Liver (tissue), 9 donors: Measurements from ENCODE around the gene ATP11C. TPM values are rescaled to one million over a fixed set of nuclear protein-coding genes. Genes with fewer than 3 reads are reported as not detected.
A peak's percentile ranks its signal among the peaks of the same experiment; 100 is the strongest.

Experiments used
- DNase-seq: peaks from one replicate; pipeline ENCODE4 v3.0.0-alpha.2; 2017; ENCODE audit warnings: low spot score
- H3K27ac ChIP-seq, 2 donors: one replicate each; pipeline ENCODE4 v1.7.0; 2013; ENCODE audit warnings: inconsistent platforms in 2 of 2, low read length in 2 of 2, control low read depth in 1 of 2, low read depth in 1 of 2, mild to moderate bottlenecking in 1 of 2
- H3K27me3 ChIP-seq, 4 donors: one replicate each; pipeline versions ENCODE4 v1.6.1 to v1.7.0; 2013; ENCODE audit warnings: low read length in 3 of 4, inconsistent platforms in 1 of 4, mild to moderate bottlenecking in 1 of 4, moderate library complexity in 1 of 4; ENCODE audit not compliant: control insufficient read depth in 4 of 4, insufficient read depth in 4 of 4
- H3K36me3 ChIP-seq, 4 donors: one replicate each; pipeline versions ENCODE4 v1.6.1 to v1.7.0; 2013; ENCODE audit warnings: low read length in 3 of 4, mild to moderate bottlenecking in 3 of 4, low read depth in 1 of 4, moderate library complexity in 1 of 4; ENCODE audit not compliant: control insufficient read depth in 4 of 4, insufficient read depth in 3 of 4
- H3K4me1 ChIP-seq, 4 donors: one replicate each; pipeline versions ENCODE4 v1.6.1 to v1.7.0; 2013; ENCODE audit warnings: low read length in 3 of 4, mild to moderate bottlenecking in 3 of 4, moderate library complexity in 1 of 4; ENCODE audit not compliant: control insufficient read depth in 4 of 4, insufficient read depth in 4 of 4
- H3K4me3 ChIP-seq, 3 donors: one replicate each; pipeline versions ENCODE4 v1.6.1 to v1.7.0; 2013; ENCODE audit warnings: low read length in 3 of 3, control low read depth in 1 of 3, low read depth in 1 of 3, mild to moderate bottlenecking in 1 of 3
- H3K9ac ChIP-seq, 2 donors: one replicate each; pipeline ENCODE4 v1.7.0; 2013; ENCODE audit warnings: low read length in 2 of 2, mild to moderate bottlenecking in 2 of 2, moderate library complexity in 2 of 2, control low read depth in 1 of 2, low read depth in 1 of 2
- H3K9me3 ChIP-seq, 4 donors: one replicate each; pipeline versions ENCODE4 v1.6.1 to v1.7.0; 2013; ENCODE audit warnings: low read length in 3 of 4; ENCODE audit not compliant: control insufficient read depth in 4 of 4
- EGR1 ChIP-seq, 2 donors: IDR thresholded peaks; 2 replicates each; pipeline ENCODE4 v1.6.1; 2016 to 2018; ENCODE audit warnings: antibody characterized with exemption in 2 of 2, low read depth in 2 of 2
- FOXA2 ChIP-seq: IDR thresholded peaks from 2 replicates; pipeline ENCODE4 v1.6.1; 2016; ENCODE audit warnings: antibody characterized with exemption
- GABPA ChIP-seq, 2 donors: IDR thresholded peaks in 1 of 2; conservative IDR thresholded peaks in 1 of 2; 2 replicates each; pipeline ENCODE4 v1.6.1; 2016; ENCODE audit warnings: antibody characterized with exemption in 2 of 2, mild to moderate bottlenecking in 1 of 2, moderate library complexity in 1 of 2
- HNF4A ChIP-seq, 2 donors: conservative IDR thresholded peaks; 2 replicates each; pipeline ENCODE4 v1.6.1; 2016; ENCODE audit warnings: antibody characterized with exemption in 2 of 2, mild to moderate bottlenecking in 2 of 2
- HNF4G ChIP-seq: IDR thresholded peaks from 2 replicates; pipeline ENCODE4 v1.6.1; 2016; ENCODE audit warnings: antibody characterized with exemption
- JUND ChIP-seq, 2 donors: IDR thresholded peaks; 2 replicates each; pipeline ENCODE4 v1.6.1; 2016; ENCODE audit warnings: antibody characterized with exemption in 2 of 2
- NR2F2 ChIP-seq: IDR thresholded peaks from 2 replicates; pipeline ENCODE4 v1.6.1; 2016; ENCODE audit warnings: antibody characterized with exemption
- REST ChIP-seq: IDR thresholded peaks from 2 replicates; pipeline ENCODE4 v1.6.1; 2016; ENCODE audit warnings: antibody characterized with exemption, mild to moderate bottlenecking
- TAF1 ChIP-seq: conservative IDR thresholded peaks from 2 replicates; pipeline ENCODE4 v1.6.1; 2016; ENCODE audit warnings: antibody characterized with exemption, mild to moderate bottlenecking
- YY1 ChIP-seq: IDR thresholded peaks from 2 replicates; pipeline ENCODE4 v1.6.1; 2016; ENCODE audit warnings: antibody characterized with exemption, mild to moderate bottlenecking
- WGBS: extraction: QIAGEN DNeasy Blood & Tissue Kit; methylation state at CpG from one replicate; pipeline ENCODE4 v1.1.7; 2013; 5-methylcytosine and 5-hydroxymethylcytosine counted together
- polyA plus RNA-seq, 2 donors: library from polyadenylated mRNA; stranded (reverse) in 1 of 2; unstranded in 1 of 2; fragments of 200-250 nt in 1 of 2; fragments of >200 nt in 1 of 2; fragmentation: Nextera tagmentation in 1 of 2; extraction: Ambion mirVana in 1 of 2; gene quantifications; one replicate each; pipeline versions ENCODE4 v1.2.1 to v1.2.3, GENCODE V29; 2013 to 2015
- total RNA-seq, 2 donors: library from RNA; depleted of rRNA; stranded (reverse); fragments of >200 nt; gene quantifications; one replicate each; pipeline ENCODE4 v1.2.3, GENCODE V29; 2014
- donor health status: healthy.
- donor health status: healthy.
- donor health status: healthy.
- donor health status: healthy.
- donor health status: healthy.

Gene ATP11C
- total and polyA plus RNA-seq, 4 donors: 11.8 to 52.1 (median 18.9) TPM

- Histone ChIP-seq H3K4me1 (peaks cover 2 to 31% (median 15%) of the 10 kb centered on the region in 4 donors), H3K27ac (no peak overlapping the region), H3K4me3 (no peak overlapping the region), H3K27me3 (no peaks in the 10 kb centered on the region), H3K9ac (no peak overlapping the region), H3K36me3 (no peaks in the 10 kb centered on the region), H3K9me3 (no peaks in the 10 kb centered on the region)
- no peak for DNase-seq
- 40% methylated on average over 6 of the region's 6 CpGs for WGBS
- TF ChIP-seq JUND (IDR thresholded peaks at IDR 0.05): peak in 1 of 2 donors; percentile 7
- TF ChIP-seq EGR1 (IDR thresholded peaks at IDR 0.05; ENCODE audit: low read depth in 2 of 2): no peak
- no peak for TF ChIP-seq GABPA (IDR thresholded peaks at IDR 0.05 in 1 of 2, conservative IDR thresholded peaks at IDR 0.05 in 1 of 2)
- peak in 1 of 2 donors; percentile 3 for TF ChIP-seq HNF4A (conservative IDR thresholded peaks at IDR 0.05)
Observed at GRCh38 chrX:139823806-139824205, 109.0 kb downstream of the ATP11C start.

- Histone ChIP-seq H3K4me3 (no peak overlapping the region), H3K27me3 (no peaks in the 10 kb centered on the region), H3K9me3 (no peaks in the 10 kb centered on the region), H3K27ac (no peak overlapping the region), H3K4me1 (peaks cover 0 to 2% (median 0%) of the 10 kb centered on the region in 4 donors), H3K36me3 (peaks cover 0 to 3% (median 1%) of the 10 kb centered on the region in 4 donors), H3K9ac (no peak overlapping the region)
- TF ChIP-seq GABPA (IDR thresholded peaks at IDR 0.05 in 1 of 2, conservative IDR thresholded peaks at IDR 0.05 in 1 of 2) (no peak), REST (no peak), JUND (IDR thresholded peaks at IDR 0.05) (no peak)
- WGBS: 88% methylated on average over 7 of the region's 7 CpGs
- no peak for DNase-seq
Observed at GRCh38 chrX:139820358-139820984, 112.4 kb downstream of the ATP11C start.

DNA sequence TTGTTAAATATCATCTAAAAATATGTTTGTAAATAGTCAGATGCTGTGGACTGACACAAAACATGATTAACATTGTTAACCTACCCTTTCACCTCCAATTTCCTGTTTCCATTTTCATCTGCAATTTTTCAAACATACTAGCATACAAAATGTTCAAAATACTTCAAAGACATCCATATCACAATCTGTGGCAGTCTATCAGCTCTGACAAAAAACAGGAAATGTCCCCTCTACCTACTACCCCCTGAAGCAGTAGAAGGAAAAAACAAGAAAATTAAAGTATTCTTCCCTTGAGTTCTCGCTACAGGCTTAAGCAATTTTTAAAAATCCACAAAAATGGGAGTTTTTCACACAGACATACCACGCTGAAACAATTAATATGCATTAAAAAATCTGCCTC, 116.6 kb downstream of the ATP11C start:
- WGBS: 51% methylated on average over 2 of the region's 2 CpGs
- no peaks in the 10 kb centered on the region for H3K4me1 ChIP-seq
- no peaks in the 10 kb centered on the region for H3K27me3 ChIP-seq
- H3K27ac ChIP-seq: no peak overlapping the region
- no peaks in the 10 kb centered on the region for H3K9me3 ChIP-seq
- TF ChIP-seq FOXA2 (no peak), HNF4G (no peak), NR2F2 (peak; percentile 29), TAF1 (no peak), EGR1 (IDR thresholded peaks at IDR 0.05; ENCODE audit: low read depth in 2 of 2) (no peak), YY1 (no peak)
- H3K36me3 ChIP-seq: peaks cover 0 to 8% (median 2%) of the 10 kb centered on the region in 4 donors
- no peak for DNase-seq
- H3K9ac ChIP-seq: no peak overlapping the region
- H3K4me3 ChIP-seq: no peak overlapping the region
